PC-9 (cell line): ENCODE results near the gene NMT2. TPM values are rescaled to one million over a fixed set of nuclear protein-coding genes. Genes with fewer than 3 reads are reported as not detected.

ENCODE experiments used
- BruUV-seq: library from RNA; stranded (reverse); fragments of 400-500 nt; replicated peaks from 2 replicates; lab custom pipeline; 2021; lab: Mats Ljungman, UMichigan
- CTCF ChIA-PET: fragments of 300-600 bp; sonication (Branson Sonifier 250); formaldehyde crosslinking; loops from one replicate; lab custom pipeline; 2022; ENCODE audit warnings: antibody characterized with exemption; lab: Charles Lee
- POLR2A ChIA-PET: fragments of 300-600 bp; sonication (Branson Sonifier 250); formaldehyde crosslinking; loops from one replicate; lab custom pipeline; 2022; ENCODE audit warnings: antibody characterized with exemption; ENCODE audit not compliant: unreplicated experiment; lab: Charles Lee
- DNase-seq, 2 experiments: peaks; one replicate each; pipeline versions ENCODE4 v3.0.0 to v3.0.0-alpha.2; 2015 to 2022; ENCODE audit warnings: mixed read lengths in 1 of 2
- H2AFZ ChIP-seq: fragments of 200-600 bp; sonication (generic); 2 replicates; pipeline ENCODE4 v1.8.1; 2017; ENCODE audit warnings: antibody characterized with exemption
- H3F3A ChIP-seq: fragments of 200-600 bp; sonication (generic); 2 replicates; pipeline ENCODE4 v1.8.1; 2017; ENCODE audit warnings: antibody characterized with exemption, mild to moderate bottlenecking, low read depth; ENCODE audit not compliant: insufficient read depth
- H3K27ac ChIP-seq: fragments of 200-600 bp; sonication (generic); 2 replicates; pipeline ENCODE4 v1.6.1; 2016; ENCODE audit warnings: mixed run types
- H3K27me3 ChIP-seq: fragments of 200-600 bp; sonication (generic); 2 replicates; pipeline ENCODE4 v1.6.1; 2016; ENCODE audit warnings: low read depth, mixed run types; ENCODE audit not compliant: insufficient read depth
- H3K36me3 ChIP-seq: fragments of 200-600 bp; sonication (generic); 2 replicates; pipeline ENCODE4 v1.6.1; 2016; ENCODE audit warnings: low read depth, mixed run types
- H3K4me1 ChIP-seq: fragments of 200-600 bp; sonication (generic); replicated peaks from 2 replicates; pipeline ENCODE4 v1.6.1; 2016; ENCODE audit warnings: mixed run types; ENCODE audit not compliant: insufficient read depth
- H3K4me2 ChIP-seq: fragments of 200-600 bp; sonication (generic); 2 replicates; pipeline ENCODE4 v1.6.1; 2017; ENCODE audit warnings: mixed run types
- H3K4me3 ChIP-seq: fragments of 200-600 bp; sonication (generic); 2 replicates; pipeline ENCODE4 v1.6.1; 2016; ENCODE audit warnings: mixed run types
- H3K79me2 ChIP-seq: fragments of 200-600 bp; sonication (generic); 2 replicates; pipeline ENCODE4 v1.6.1; 2017; ENCODE audit warnings: low read depth, mixed run types
- H3K9me2 ChIP-seq: fragments of 200-600 bp; sonication (generic); 2 replicates; pipeline ENCODE4 v1.8.1; 2017; ENCODE audit warnings: mild to moderate bottlenecking; ENCODE audit not compliant: insufficient read depth
- H3K9me3 ChIP-seq: fragments of 200-600 bp; sonication (generic); 2 replicates; pipeline ENCODE4 v1.8.1; 2016; ENCODE audit warnings: low read depth; ENCODE audit not compliant: insufficient read depth
- H4K20me1 ChIP-seq: fragments of 200-600 bp; sonication (generic); 2 replicates; pipeline ENCODE4 v1.8.1; 2017; ENCODE audit not compliant: insufficient read depth
- EZH2 ChIP-seq: fragments of 200-600 bp; sonication (generic); IDR thresholded peaks from 2 replicates; pipeline ENCODE4 v1.8.0; 2017; ENCODE audit warnings: antibody characterized with exemption, low read depth
- intact Hi-C: fragments of 100-400 bp; cut with micrococcal nuclease; formaldehyde crosslinking; loops from one replicate; pipeline ENCODE4 v1.10.0; 2022; ENCODE audit not compliant: unreplicated experiment
- total RNA-seq: library from RNA; stranded (reverse); gene quantifications from 2 replicates; pipeline ENCODE4 v1.2.3, GENCODE V29; 2021
- TF ChIP-seq, protein P1 (sequence below): fragments of 200-600 bp; sonication (generic); conservative IDR thresholded peaks from 2 replicates; pipeline ENCODE4 v1.6.1; 2017; ENCODE audit warnings: mixed run types, antibody characterized with exemption, mild to moderate bottlenecking, moderate library complexity

Gene NMT2
- total RNA-seq, 1 experiment from 2014 or later, result 11.0 TPM

DNA sequence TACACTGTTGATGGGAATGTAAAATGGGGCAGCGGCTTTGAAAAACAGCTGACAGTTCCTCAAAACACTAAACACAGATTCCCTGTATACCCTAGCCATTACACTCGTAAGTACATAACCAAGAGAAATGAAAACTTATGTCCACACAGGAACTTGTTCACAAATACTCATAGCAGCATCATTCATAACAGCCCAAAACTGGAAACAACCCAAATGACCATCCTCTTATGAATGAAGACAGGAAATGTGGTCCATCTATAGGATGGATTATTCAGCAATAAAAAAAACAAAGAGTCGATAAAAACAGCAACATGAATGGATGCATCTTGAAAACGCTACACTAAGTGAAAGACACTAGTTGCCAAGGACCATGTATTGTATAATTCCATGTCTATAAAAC is 23.7 kb downstream of the NMT2 start:
- Histone ChIP-seq H4K20me1 (no peaks in the 10 kb centered on the region), H3K9me2 (no peaks in the 10 kb centered on the region), H3K4me2 (no peak overlapping the region), H2AFZ (no peak overlapping the region), H3K4me1 (no peaks in the 10 kb centered on the region), H3K27ac (no peak overlapping the region), H3K36me3 (no peaks in the 10 kb centered on the region), H3K9me3 (no peaks in the 10 kb centered on the region), H3F3A (no peaks in the 10 kb centered on the region), H3K4me3 (no peak overlapping the region), H3K79me2 (no peaks in the 10 kb centered on the region), H3K27me3 (no peaks in the 10 kb centered on the region)
- no TSS peak for BruUV-seq
- intact Hi-C loops, result no loop called here
- CTCF ChIA-PET, result no interaction called here
- TF ChIP-seq, protein P1, sequence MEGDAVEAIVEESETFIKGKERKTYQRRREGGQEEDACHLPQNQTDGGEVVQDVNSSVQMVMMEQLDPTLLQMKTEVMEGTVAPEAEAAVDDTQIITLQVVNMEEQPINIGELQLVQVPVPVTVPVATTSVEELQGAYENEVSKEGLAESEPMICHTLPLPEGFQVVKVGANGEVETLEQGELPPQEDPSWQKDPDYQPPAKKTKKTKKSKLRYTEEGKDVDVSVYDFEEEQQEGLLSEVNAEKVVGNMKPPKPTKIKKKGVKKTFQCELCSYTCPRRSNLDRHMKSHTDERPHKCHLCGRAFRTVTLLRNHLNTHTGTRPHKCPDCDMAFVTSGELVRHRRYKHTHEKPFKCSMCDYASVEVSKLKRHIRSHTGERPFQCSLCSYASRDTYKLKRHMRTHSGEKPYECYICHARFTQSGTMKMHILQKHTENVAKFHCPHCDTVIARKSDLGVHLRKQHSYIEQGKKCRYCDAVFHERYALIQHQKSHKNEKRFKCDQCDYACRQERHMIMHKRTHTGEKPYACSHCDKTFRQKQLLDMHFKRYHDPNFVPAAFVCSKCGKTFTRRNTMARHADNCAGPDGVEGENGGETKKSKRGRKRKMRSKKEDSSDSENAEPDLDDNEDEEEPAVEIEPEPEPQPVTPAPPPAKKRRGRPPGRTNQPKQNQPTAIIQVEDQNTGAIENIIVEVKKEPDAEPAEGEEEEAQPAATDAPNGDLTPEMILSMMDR, result no peak
- no peak for TF ChIP-seq EZH2
- no peak for DNase-seq
- POLR2A ChIA-PET, result no interaction called here

DNA sequence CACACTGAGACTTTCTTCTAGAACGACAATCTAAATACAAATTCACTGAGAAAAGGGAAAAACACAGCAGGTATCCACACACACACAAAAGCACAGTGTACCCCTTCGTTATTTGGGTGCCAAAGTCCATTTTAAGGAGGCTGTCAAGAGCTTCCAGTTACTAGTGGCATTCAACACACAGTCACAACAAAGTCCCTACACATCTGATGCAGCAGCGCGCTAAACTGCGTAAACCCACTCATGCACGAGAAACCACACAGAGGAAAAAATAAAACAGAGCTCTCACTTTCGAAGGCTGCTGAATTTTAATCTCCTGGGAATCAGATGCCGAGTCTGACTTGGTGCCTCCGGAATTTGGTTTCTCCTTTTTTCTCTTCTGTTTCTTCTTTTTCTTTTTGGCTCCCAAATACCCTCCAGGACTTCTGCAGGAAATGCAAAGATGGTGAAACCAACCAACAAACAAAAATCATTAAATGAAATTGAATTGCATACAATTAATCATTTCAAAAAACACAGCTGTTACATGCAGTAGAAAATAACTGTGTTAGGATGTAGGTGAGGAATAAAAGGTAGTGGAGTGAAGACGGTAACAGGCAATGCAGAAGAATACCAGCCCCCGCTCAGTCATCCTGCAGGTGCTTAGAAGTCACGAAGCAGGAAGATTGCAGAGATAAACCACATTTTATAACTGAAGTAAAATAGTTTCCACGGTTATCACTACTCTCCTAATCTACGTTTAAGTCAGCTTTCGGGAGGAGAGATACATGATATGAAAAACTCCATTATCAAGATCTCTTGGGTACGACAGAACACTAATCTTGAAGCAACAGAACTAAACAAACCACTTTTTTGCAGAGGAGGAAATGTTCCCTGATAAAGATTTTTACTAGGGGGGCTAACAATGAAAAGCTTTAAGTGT is 27.1 kb downstream of the NMT2 start:
- no peak overlapping the region for H3K4me2 ChIP-seq
- H3F3A ChIP-seq, result no peaks in the 10 kb centered on the region
- H3K27me3 ChIP-seq, result no peaks in the 10 kb centered on the region
- H2AFZ ChIP-seq, result no peak overlapping the region
- ChIA-PET CTCF (no interaction called here), POLR2A (no interaction called here)
- no peaks in the 10 kb centered on the region for H4K20me1 ChIP-seq
- H3K9me3 ChIP-seq, result no peaks in the 10 kb centered on the region
- BruUV-seq, result no TSS peak
- TF ChIP-seq, protein P1, result no peak
- no peak for TF ChIP-seq EZH2
- no peaks in the 10 kb centered on the region for H3K4me1 ChIP-seq
- H3K36me3 ChIP-seq, result no peaks in the 10 kb centered on the region
- DNase-seq, result no peak
- intact Hi-C loops, result no loop called here
- H3K9me2 ChIP-seq, result no peaks in the 10 kb centered on the region
- H3K4me3 ChIP-seq, result no peak overlapping the region
- H3K27ac ChIP-seq, result no peak overlapping the region
- H3K79me2 ChIP-seq, result no peaks in the 10 kb centered on the region

DNA sequence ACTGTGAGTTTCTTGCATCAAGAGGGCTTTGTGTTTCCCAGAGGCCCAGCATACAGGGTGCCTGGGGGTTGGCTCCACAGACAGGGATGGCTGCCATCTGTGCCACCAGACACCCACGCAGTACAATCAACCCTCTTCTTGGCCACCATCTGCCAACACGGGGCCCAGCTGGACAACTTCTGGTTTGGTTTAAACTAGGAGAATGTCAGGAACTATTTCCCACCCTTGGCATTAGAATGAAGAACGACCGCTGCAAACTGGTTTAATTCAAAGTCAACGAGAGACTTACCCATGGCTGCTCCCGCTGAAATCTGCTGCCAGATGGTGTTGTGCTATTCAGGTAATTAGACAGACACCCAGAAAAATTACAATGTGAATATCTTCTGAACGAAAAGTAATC is 27.8 kb downstream of the NMT2 start:
- H3K79me2 ChIP-seq, result no peaks in the 10 kb centered on the region
- POLR2A ChIA-PET, result no interaction called here

More for the DNA sequence above, 27.8 kb downstream of the NMT2 start:
- no TSS peak for BruUV-seq
- intact Hi-C loops, result no loop called here
- Histone ChIP-seq H4K20me1 (no peaks in the 10 kb centered on the region), H3K36me3 (no peaks in the 10 kb centered on the region), H3K9me2 (no peaks in the 10 kb centered on the region), H2AFZ (no peak overlapping the region), H3K27ac (no peak overlapping the region), H3K27me3 (no peaks in the 10 kb centered on the region), H3K4me3 (no peak overlapping the region), H3K4me1 (no peaks in the 10 kb centered on the region), H3K4me2 (no peak overlapping the region), H3F3A (no peaks in the 10 kb centered on the region), H3K9me3 (no peaks in the 10 kb centered on the region)
- TF ChIP-seq EZH2, result no peak
- TF ChIP-seq, protein P1, result no peak
- CTCF ChIA-PET, result no interaction called here
- DNase-seq, result no peak
